ENCODE data around the gene ZNF609. TPM values are rescaled to one million over a fixed set of nuclear protein-coding genes. Genes with fewer than 3 reads are reported as not detected.

Gene ZNF609
- total and polyA plus RNA-seq, 2 of the 13 experiments (the other 11 are each of a cell fraction or from before 2014, with no cell fraction given): 8.9 to 9.9 TPM

- TF ChIP-seq TFAP4 (IDR thresholded peaks at IDR 0.05; ENCODE audit: borderline replicate concordance, low read depth): peak; percentile 94
- TF ChIP-seq NRL (CRISPR knock-in tag; IDR thresholded peaks at IDR 0.05; ENCODE audit: borderline replicate concordance): no peak
- peak; percentile 87 for TF ChIP-seq SIN3A (IDR thresholded peaks at IDR 0.05; ENCODE audit: borderline replicate concordance, low read depth, low read length)
- TF ChIP-seq ISX (CRISPR knock-in tag; conservative IDR thresholded peaks at IDR 0.05): no peak
- peak; percentile 61; the same call in 1 of the 2 replicates for TF ChIP-seq ZNF614 (CRISPR knock-in tag; IDR thresholded peaks at IDR 0.05; ENCODE audit: borderline replicate concordance)
- no peak for TF ChIP-seq SRSF4 (IDR thresholded peaks at IDR 0.05; ENCODE audit: low read depth, low read length, poor library complexity, severe bottlenecking)
- no peak for TF ChIP-seq MATR3 (CRISPR knock-in tag; IDR thresholded peaks at IDR 0.05)
- no peak for TF ChIP-seq KLF12 (CRISPR knock-in tag; IDR thresholded peaks at IDR 0.05; ENCODE audit: borderline replicate concordance)
- TF ChIP-seq NCOA2 (CRISPR knock-in tag; IDR thresholded peaks at IDR 0.05): 0 out of 2 replicates have a peak, but pooled peaks have one; percentile 28
- no peak for TF ChIP-seq ZNF572 (CRISPR knock-in tag; IDR thresholded peaks at IDR 0.05)
- TF ChIP-seq AKNA (CRISPR knock-in tag; IDR thresholded peaks at IDR 0.05; ENCODE audit: borderline replicate concordance): no peak
- TF ChIP-seq, protein P1, sequence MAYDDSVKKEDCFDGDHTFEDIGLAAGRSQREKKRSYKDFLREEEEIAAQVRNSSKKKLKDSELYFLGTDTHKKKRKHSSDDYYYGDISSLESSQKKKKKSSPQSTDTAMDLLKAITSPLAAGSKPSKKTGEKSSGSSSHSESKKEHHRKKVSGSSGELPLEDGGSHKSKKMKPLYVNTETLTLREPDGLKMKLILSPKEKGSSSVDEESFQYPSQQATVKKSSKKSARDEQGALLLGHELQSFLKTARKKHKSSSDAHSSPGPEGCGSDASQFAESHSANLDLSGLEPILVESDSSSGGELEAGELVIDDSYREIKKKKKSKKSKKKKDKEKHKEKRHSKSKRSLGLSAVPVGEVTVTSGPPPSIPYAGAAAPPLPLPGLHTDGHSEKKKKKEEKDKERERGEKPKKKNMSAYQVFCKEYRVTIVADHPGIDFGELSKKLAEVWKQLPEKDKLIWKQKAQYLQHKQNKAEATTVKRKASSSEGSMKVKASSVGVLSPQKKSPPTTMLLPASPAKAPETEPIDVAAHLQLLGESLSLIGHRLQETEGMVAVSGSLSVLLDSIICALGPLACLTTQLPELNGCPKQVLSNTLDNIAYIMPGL (CRISPR knock-in tag; IDR thresholded peaks at IDR 0.05; ENCODE audit: borderline replicate concordance in 1 of 2, low read depth in 1 of 2): no peak
- TF ChIP-seq, protein P2, sequence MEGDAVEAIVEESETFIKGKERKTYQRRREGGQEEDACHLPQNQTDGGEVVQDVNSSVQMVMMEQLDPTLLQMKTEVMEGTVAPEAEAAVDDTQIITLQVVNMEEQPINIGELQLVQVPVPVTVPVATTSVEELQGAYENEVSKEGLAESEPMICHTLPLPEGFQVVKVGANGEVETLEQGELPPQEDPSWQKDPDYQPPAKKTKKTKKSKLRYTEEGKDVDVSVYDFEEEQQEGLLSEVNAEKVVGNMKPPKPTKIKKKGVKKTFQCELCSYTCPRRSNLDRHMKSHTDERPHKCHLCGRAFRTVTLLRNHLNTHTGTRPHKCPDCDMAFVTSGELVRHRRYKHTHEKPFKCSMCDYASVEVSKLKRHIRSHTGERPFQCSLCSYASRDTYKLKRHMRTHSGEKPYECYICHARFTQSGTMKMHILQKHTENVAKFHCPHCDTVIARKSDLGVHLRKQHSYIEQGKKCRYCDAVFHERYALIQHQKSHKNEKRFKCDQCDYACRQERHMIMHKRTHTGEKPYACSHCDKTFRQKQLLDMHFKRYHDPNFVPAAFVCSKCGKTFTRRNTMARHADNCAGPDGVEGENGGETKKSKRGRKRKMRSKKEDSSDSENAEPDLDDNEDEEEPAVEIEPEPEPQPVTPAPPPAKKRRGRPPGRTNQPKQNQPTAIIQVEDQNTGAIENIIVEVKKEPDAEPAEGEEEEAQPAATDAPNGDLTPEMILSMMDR (CRISPR knock-in tag; IDR thresholded peaks at IDR 0.05): no peak
- no peak for TF ChIP-seq FOXM1 (CRISPR knock-in tag; IDR thresholded peaks at IDR 0.05)
- no peak for TF ChIP-seq CBX5 (CRISPR knock-in tag; IDR thresholded peaks at IDR 0.05; ENCODE audit: borderline replicate concordance)
- TF ChIP-seq ZNF317 (CRISPR knock-in tag; IDR thresholded peaks at IDR 0.05): no peak
- no peak for TF ChIP-seq CCAR2 (optimal IDR thresholded peaks at IDR 0.05; ENCODE audit: low read depth, low read length)
- peak; percentile 71 for TF ChIP-seq GATAD2A (CRISPR knock-in tag; IDR thresholded peaks at IDR 0.05)
- no peak for TF ChIP-seq KLF11 (CRISPR knock-in tag; IDR thresholded peaks at IDR 0.05)
- TF ChIP-seq ARNTL (CRISPR knock-in tag; IDR thresholded peaks at IDR 0.05): 0 out of 2 replicates have a peak, but pooled peaks have one; percentile 47
Observed at GRCh38 chr15:64651601-64652191, 191.3 kb downstream of the ZNF609 start (continued).
